GM19043 (cell line): ENCODE data around the gene RNF214.

ENCODE experiments used
- ATAC-seq: cut with Tn5 transposase; IDR thresholded peaks from one replicate; pipeline ENCODE4 v1.9.1; 2021; ENCODE audit warnings: low read depth; ENCODE audit not compliant: unreplicated experiment

The RNF214 gene

GRCh38 chr11:117279711-117280376 lies 47.4 kb downstream of the RNF214 start:
- ATAC-seq = no peak

GRCh38 chr11:117281159-117281558 lies 48.7 kb downstream of the RNF214 start:
- no peak for ATAC-seq

- no peak for ATAC-seq
Observed at GRCh38 chr11:117281869-117282268, 49.4 kb downstream of the RNF214 start.

- ATAC-seq = no peak
Observed at GRCh38 chr11:117282956-117283355, 50.5 kb downstream of the RNF214 start.

GRCh38 chr11:117284053-117284452 lies 51.6 kb downstream of the RNF214 start:
- ATAC-seq = no peak

- ATAC-seq = no peak
Observed at GRCh38 chr11:117286588-117286987, 54.1 kb downstream of the RNF214 start.

- ATAC-seq = no peak
Observed at GRCh38 chr11:117287668-117288067, 55.2 kb downstream of the RNF214 start.

- no peak for ATAC-seq
Observed at GRCh38 chr11:117289795-117290194, 57.3 kb downstream of the RNF214 start.

- no peak for ATAC-seq
Observed at GRCh38 chr11:117290809-117291396, 58.4 kb downstream of the RNF214 start, which contains the start of gene BACE1-AS. Gene BACE1-AS, plus strand, starts transcription at chr11:117291346.

GRCh38 chr11:117292616-117293015 lies 60.1 kb downstream of the RNF214 start:
- no peak for ATAC-seq

- no peak for ATAC-seq
Observed at GRCh38 chr11:117295438-117296137, 63.1 kb downstream of the RNF214 start.

- ATAC-seq = no peak
Observed at GRCh38 chr11:117296881-117297280, 64.4 kb downstream of the RNF214 start.

- ATAC-seq = no peak
Observed at GRCh38 chr11:117298195-117298594, 65.7 kb downstream of the RNF214 start.

GRCh38 chr11:117299351-117300282 lies 67.1 kb downstream of the RNF214 start:
- ATAC-seq = no peak

GRCh38 chr11:117300283-117300663 lies 67.8 kb downstream of the RNF214 start:
- ATAC-seq = no peak

GRCh38 chr11:117300773-117301172 lies 68.3 kb downstream of the RNF214 start:
- ATAC-seq = no peak

GRCh38 chr11:117302228-117302627 lies 69.8 kb downstream of the RNF214 start:
- no peak for ATAC-seq

GRCh38 chr11:117303101-117303500 lies 70.6 kb downstream of the RNF214 start:
- no peak for ATAC-seq

- ATAC-seq = no peak
Observed at GRCh38 chr11:117303646-117304315, 71.3 kb downstream of the RNF214 start.

GRCh38 chr11:117305145-117305544 lies 72.7 kb downstream of the RNF214 start:
- no peak for ATAC-seq
